ENCODE measurements around the gene ST3GAL2. TPM values are rescaled to one million over a fixed set of nuclear protein-coding genes. Genes with fewer than 3 reads are reported as not detected.

The ST3GAL2 gene
- total RNA-seq, 4 donors from 2014 or later = 7.1 to 16.5 (median 11.1) TPM

DNA sequence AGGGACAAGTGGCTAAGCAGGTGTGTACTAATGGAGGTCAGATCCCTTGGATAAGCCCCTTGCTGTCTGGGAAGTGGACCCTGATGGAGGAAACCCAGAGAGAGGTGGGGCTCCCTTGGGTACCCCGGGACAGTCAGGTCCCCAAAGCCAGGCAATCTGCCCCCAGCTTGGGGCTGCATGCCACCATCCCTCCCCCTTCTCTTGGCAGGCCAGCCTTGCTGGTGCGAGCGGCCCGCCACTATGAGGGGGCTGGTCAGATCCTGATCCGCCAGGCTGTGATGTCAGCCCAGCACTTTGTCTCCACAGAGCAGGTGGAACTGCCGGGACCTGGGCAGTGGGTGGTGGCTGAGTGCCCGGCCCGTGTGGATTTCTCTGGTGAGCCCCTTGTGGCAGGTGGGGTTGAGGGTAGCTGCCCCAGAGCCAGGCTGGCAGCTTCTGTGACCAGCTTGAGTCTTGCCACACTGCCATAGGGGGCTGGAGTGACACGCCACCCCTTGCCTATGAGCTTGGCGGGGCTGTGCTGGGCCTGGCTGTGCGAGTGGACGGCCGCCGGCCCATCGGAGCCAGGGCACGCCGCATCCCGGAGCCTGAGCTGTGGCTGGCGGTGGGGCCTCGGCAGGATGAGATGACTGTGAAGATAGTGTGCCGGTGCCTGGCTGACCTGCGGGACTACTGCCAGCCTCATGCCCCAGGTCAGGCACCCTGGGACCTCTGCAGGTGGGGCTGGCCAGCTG, 35.6 kb upstream of the ST3GAL2 start:
- peak in 1 of 2 donors; percentile 52 for DNase-seq (ENCODE audit: low spot score in 2 of 2)
- WGBS = 93% methylated on average over 3 of the region's 22 CpGs

GRCh38 chr16:70473446-70474319, 34.8 kb upstream of the ST3GAL2 start:
- no peak overlapping the region for H3K27ac ChIP-seq
- H3K9me3 ChIP-seq = no peaks in the 10 kb centered on the region
- peaks cover 54% of the 10 kb centered on the region for H3K36me3 ChIP-seq
- 79% methylated on average over 3 of the region's 21 CpGs for WGBS
- H3K4me3 ChIP-seq = no peak overlapping the region
- H3K4me1 ChIP-seq = peaks cover 20% of the 10 kb centered on the region
- peak in 1 of 2 donors; percentile 57 for DNase-seq (ENCODE audit: low spot score in 2 of 2)
- TF ChIP-seq POLR2AphosphoS5 (IDR thresholded peaks at IDR 0.05) (no peak), EP300 (IDR thresholded peaks at IDR 0.05) (no peak), CTCF (IDR thresholded peaks at IDR 0.05) (no peak), POLR2A (IDR thresholded peaks at IDR 0.05) (no peak)
- no peaks in the 10 kb centered on the region for H3K27me3 ChIP-seq

More for the DNA sequence above, 35.6 kb upstream of the ST3GAL2 start:
- Histone ChIP-seq H3K4me3 (no peak overlapping the region), H3K27ac (no peak overlapping the region), H3K4me1 (peaks cover 27% of the 10 kb centered on the region), H3K36me3 (peaks cover 58% of the 10 kb centered on the region), H3K27me3 (no peaks in the 10 kb centered on the region), H3K9me3 (no peaks in the 10 kb centered on the region)
- no peak for TF ChIP-seq EP300 (IDR thresholded peaks at IDR 0.05)
- no peak for TF ChIP-seq POLR2A (IDR thresholded peaks at IDR 0.05)
- no peak for TF ChIP-seq CTCF (IDR thresholded peaks at IDR 0.05)
- no peak for TF ChIP-seq POLR2AphosphoS5 (IDR thresholded peaks at IDR 0.05)

GRCh38 chr16:70472786-70473433, 34.0 kb upstream of the ST3GAL2 start:
- WGBS = 100% methylated on average over 2 of the region's 28 CpGs
- H3K4me1 ChIP-seq = peaks cover 13% of the 10 kb centered on the region
- peak in 1 of 2 donors; percentile 50 for DNase-seq (ENCODE audit: low spot score in 2 of 2)
- H3K36me3 ChIP-seq = peaks cover 50% of the 10 kb centered on the region
- no peak for TF ChIP-seq POLR2AphosphoS5 (IDR thresholded peaks at IDR 0.05)
- no peak for TF ChIP-seq CTCF (IDR thresholded peaks at IDR 0.05)
- TF ChIP-seq POLR2A (IDR thresholded peaks at IDR 0.05) = no peak
- no peak for TF ChIP-seq EP300 (IDR thresholded peaks at IDR 0.05)
- H3K9me3 ChIP-seq = no peaks in the 10 kb centered on the region
- H3K27me3 ChIP-seq = no peaks in the 10 kb centered on the region
- H3K4me3 ChIP-seq = no peak overlapping the region
- H3K27ac ChIP-seq = no peak overlapping the region

- TF ChIP-seq CTCF (IDR thresholded peaks at IDR 0.05) = peak in 1 of 2 donors; percentile 8
- TF ChIP-seq EP300 (IDR thresholded peaks at IDR 0.05) = no peak
- Histone ChIP-seq H3K4me3 (no peak overlapping the region), H3K27ac (no peak overlapping the region), H3K4me1 (peaks cover 7% of the 10 kb centered on the region), H3K9me3 (no peaks in the 10 kb centered on the region), H3K27me3 (no peaks in the 10 kb centered on the region), H3K36me3 (peaks cover 60% of the 10 kb centered on the region)
- WGBS = 70% methylated on average over 2 of the region's 17 CpGs
- peak in 1 of 2 donors; percentile 59 for DNase-seq (ENCODE audit: low spot score in 2 of 2)
Measured at GRCh38 chr16:70470927-70471341, 32.0 kb upstream of the ST3GAL2 start.

All from suprapubic skin (tissue), 4 donors.